MM.1S (cell line): ENCODE measurements around the gene SULT1C3.

Experiments used
- DNase-seq: peaks from one replicate; pipeline ENCODE4 v3.0.0-alpha.2; 2015
- H2AFZ ChIP-seq: fragments of 300-600 bp; sonication (generic); 2 replicates; pipeline ENCODE4 v1.6.0; 2016; ENCODE audit warnings: antibody characterized with exemption, low read length
- H3F3A ChIP-seq: fragments of 300-600 bp; sonication (generic); 2 replicates; pipeline ENCODE4 v1.6.1; 2016; ENCODE audit warnings: mild to moderate bottlenecking, antibody characterized with exemption, low read length, moderate library complexity, mixed read lengths; ENCODE audit not compliant: insufficient read depth
- H3K27ac ChIP-seq: fragments of 300-600 bp; sonication (generic); 2 replicates; pipeline ENCODE4 v1.5.1; 2016; ENCODE audit warnings: mild to moderate bottlenecking, low read length
- H3K27me3 ChIP-seq: fragments of 300-600 bp; sonication (generic); replicated peaks from 2 replicates; pipeline ENCODE4 v1.6.0; 2016; ENCODE audit warnings: low read length; ENCODE audit not compliant: insufficient read depth
- H3K36me3 ChIP-seq: fragments of 300-600 bp; sonication (generic); replicated peaks from 2 replicates; pipeline ENCODE4 v1.6.1; 2016; ENCODE audit warnings: mild to moderate bottlenecking, low read length, mixed read lengths; ENCODE audit not compliant: insufficient read depth
- H3K4me1 ChIP-seq: fragments of 300-600 bp; sonication (generic); 2 replicates; pipeline ENCODE4 v1.6.1; 2016; ENCODE audit warnings: low read length, mixed read lengths
- H3K4me2 ChIP-seq: fragments of 300-600 bp; sonication (generic); 2 replicates; pipeline ENCODE4 v1.6.0; 2016; ENCODE audit warnings: low read depth, low read length
- H3K4me3 ChIP-seq: fragments of 300-600 bp; sonication (generic); 2 replicates; pipeline ENCODE4 v1.5.1; 2016; ENCODE audit warnings: low read length, mixed read lengths
- H3K79me2 ChIP-seq: fragments of 300-600 bp; sonication (generic); 2 replicates; pipeline ENCODE4 v1.6.1; 2016; ENCODE audit warnings: mixed run types, low read length, mixed read lengths
- H3K9ac ChIP-seq: fragments of 300-600 bp; sonication (generic); 2 replicates; pipeline ENCODE4 v1.6.1; 2016; ENCODE audit warnings: low read length, mixed read lengths
- H3K9me2 ChIP-seq: fragments of 300-600 bp; sonication (generic); replicated peaks from 2 replicates; pipeline ENCODE4 v1.6.1; 2016; ENCODE audit warnings: mild to moderate bottlenecking, low read length, mixed read lengths; ENCODE audit not compliant: insufficient read depth
- H3K9me3 ChIP-seq: fragments of 300-600 bp; sonication (generic); replicated peaks from 2 replicates; pipeline ENCODE4 v1.6.1; 2016; ENCODE audit warnings: mild to moderate bottlenecking, low read length, mixed read lengths; ENCODE audit not compliant: insufficient read depth
- H4K20me1 ChIP-seq: fragments of 300-600 bp; sonication (generic); 2 replicates; pipeline ENCODE4 v1.6.1; 2016; ENCODE audit warnings: mild to moderate bottlenecking, low read length, moderate library complexity, mixed read lengths; ENCODE audit not compliant: insufficient read depth
- CTCF ChIP-seq: fragments of 300-600 bp; sonication (generic); IDR thresholded peaks from 2 replicates; pipeline ENCODE4 v1.5.1; 2016; ENCODE audit warnings: antibody characterized with exemption, low read length, mixed read lengths
- EZH2 ChIP-seq: fragments of 300-600 bp; sonication (generic); optimal IDR thresholded peaks from 2 replicates; pipeline ENCODE3; 2017; ENCODE audit warnings: low read depth, mild to moderate bottlenecking, antibody characterized with exemption, low read length, mixed read lengths
- EZH2phosphoT487 ChIP-seq: fragments of 300-600 bp; sonication (generic); IDR thresholded peaks from 2 replicates; pipeline ENCODE4 v1.6.1; 2018; ENCODE audit warnings: antibody characterized with exemption, low read length

SULT1C3 gene

GRCh38 chr2:108243566-108243965 lies 3.8 kb downstream of the SULT1C3 start:
- no peak for DNase-seq
- no peaks in the 10 kb centered on the region for H3F3A ChIP-seq
- H4K20me1 ChIP-seq = no peaks in the 10 kb centered on the region
- no peaks in the 10 kb centered on the region for H3K9me3 ChIP-seq
- TF ChIP-seq CTCF (no peak), EZH2 (no peak), EZH2phosphoT487 (no peak)
- no peak overlapping the region for H3K4me3 ChIP-seq
- H3K36me3 ChIP-seq = no peaks in the 10 kb centered on the region
- no peaks in the 10 kb centered on the region for H3K9me2 ChIP-seq
- no peak overlapping the region for H3K27ac ChIP-seq
- no peaks in the 10 kb centered on the region for H3K4me1 ChIP-seq
- H3K4me2 ChIP-seq = no peak overlapping the region
- H3K9ac ChIP-seq = no peak overlapping the region
- H3K27me3 ChIP-seq = no peaks in the 10 kb centered on the region
- no peaks in the 10 kb centered on the region for H3K79me2 ChIP-seq
- H2AFZ ChIP-seq = no peak overlapping the region

GRCh38 chr2:108244667-108245414 lies 5.1 kb downstream of the SULT1C3 start:
- no peak overlapping the region for H3K4me2 ChIP-seq
- H3K79me2 ChIP-seq = no peaks in the 10 kb centered on the region
- H3K4me3 ChIP-seq = no peak overlapping the region
- no peaks in the 10 kb centered on the region for H3K27me3 ChIP-seq
- H4K20me1 ChIP-seq = no peaks in the 10 kb centered on the region
- DNase-seq = no peak
- H3K9me2 ChIP-seq = no peaks in the 10 kb centered on the region
- H2AFZ ChIP-seq = no peak overlapping the region
- H3K36me3 ChIP-seq = no peaks in the 10 kb centered on the region
- no peak for TF ChIP-seq EZH2phosphoT487
- no peak for TF ChIP-seq EZH2
- no peak for TF ChIP-seq CTCF
- no peaks in the 10 kb centered on the region for H3K9me3 ChIP-seq
- H3F3A ChIP-seq = no peaks in the 10 kb centered on the region
- no peak overlapping the region for H3K9ac ChIP-seq
- no peak overlapping the region for H3K27ac ChIP-seq
- no peaks in the 10 kb centered on the region for H3K4me1 ChIP-seq

- H3K4me3 ChIP-seq = no peak overlapping the region
- H3K27me3 ChIP-seq = no peaks in the 10 kb centered on the region
- no peaks in the 10 kb centered on the region for H3K36me3 ChIP-seq
- H3K4me2 ChIP-seq = no peak overlapping the region
- H2AFZ ChIP-seq = no peak overlapping the region
- TF ChIP-seq EZH2phosphoT487 (no peak), EZH2 (no peak), CTCF (no peak)
- no peaks in the 10 kb centered on the region for H4K20me1 ChIP-seq
- H3K9me3 ChIP-seq = no peaks in the 10 kb centered on the region
- no peaks in the 10 kb centered on the region for H3K9me2 ChIP-seq
- no peaks in the 10 kb centered on the region for H3K4me1 ChIP-seq
- H3K27ac ChIP-seq = no peak overlapping the region
- no peaks in the 10 kb centered on the region for H3F3A ChIP-seq
- H3K79me2 ChIP-seq = no peaks in the 10 kb centered on the region
- H3K9ac ChIP-seq = no peak overlapping the region
- no peak for DNase-seq
Observed at GRCh38 chr2:108253106-108253505, 13.3 kb downstream of the SULT1C3 start.
